Right lung (tissue), 5 donors: ENCODE measurements around the gene NACA2. TPM values are rescaled to one million over a fixed set of nuclear protein-coding genes. Genes with fewer than 3 reads are reported as not detected.
A peak's percentile ranks its signal among the peaks of the same experiment; 100 is the strongest.
"Not testable (repeated sequence)": the region's sequence is repeated elsewhere in the genome, so short reads cannot be mapped to it uniquely, and the experiment has no call there.

Experiments
- DNase-seq, 2 donors: peaks; one replicate each; pipeline ENCODE4 v3.0.0-alpha.2; 2013
- polyA plus RNA-seq, 5 donors: library from polyadenylated mRNA; unstranded; fragments of 120-200 nt; gene quantifications; one replicate each; pipeline versions ENCODE4 v1.2.1 to v1.2.3, GENCODE V29; 2013; ENCODE audit warnings: inconsistent platforms in 1 of 5, low replicate concordance in 1 of 5; ENCODE audit not compliant: insufficient read length in 5 of 5, insufficient read depth in 1 of 5

The NACA2 gene
- polyA plus RNA-seq, 5 donors: 2.0 to 2.9 (median 2.1) TPM

DNA sequence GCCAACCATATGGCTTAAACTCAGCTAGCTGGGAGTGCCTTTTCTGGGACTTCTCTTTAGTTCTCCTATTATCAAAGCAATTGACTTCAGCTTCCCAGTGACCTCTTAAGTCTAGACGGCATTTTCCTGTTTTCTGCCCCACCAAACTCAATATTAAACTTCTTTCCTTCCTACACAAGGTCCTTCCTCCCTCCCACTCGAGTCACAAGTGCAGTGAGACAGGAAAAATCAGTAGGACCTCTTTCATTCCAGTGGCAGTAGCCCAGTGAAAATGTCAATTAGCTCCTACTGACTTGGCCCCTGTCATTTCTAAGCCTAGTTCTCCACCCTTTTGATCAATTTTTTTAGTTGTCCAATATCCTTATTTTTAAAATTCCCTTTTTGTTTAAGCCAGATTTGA lies 9.6 kb upstream of the NACA2 start:
- no peak for DNase-seq

DNA sequence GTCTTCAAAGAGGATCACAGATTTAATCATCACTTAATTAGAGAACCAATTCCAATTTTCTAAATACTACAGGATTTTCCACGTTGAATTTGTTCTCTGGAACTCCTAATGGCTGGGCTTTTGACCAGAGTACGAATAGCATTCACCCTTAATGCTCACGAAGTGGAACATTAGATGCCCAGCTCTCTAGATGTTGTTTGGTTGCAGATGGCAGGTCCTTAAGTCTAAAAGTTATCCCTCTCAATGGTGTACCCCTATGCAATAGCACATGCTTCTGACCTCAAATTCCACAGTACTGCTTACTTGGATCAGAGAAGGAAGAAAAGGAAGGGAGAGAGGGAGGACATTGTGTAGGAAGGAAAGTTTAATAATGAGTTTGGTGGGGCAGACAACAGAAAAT lies 8.6 kb upstream of the NACA2 start:
- no peak for DNase-seq

DNA sequence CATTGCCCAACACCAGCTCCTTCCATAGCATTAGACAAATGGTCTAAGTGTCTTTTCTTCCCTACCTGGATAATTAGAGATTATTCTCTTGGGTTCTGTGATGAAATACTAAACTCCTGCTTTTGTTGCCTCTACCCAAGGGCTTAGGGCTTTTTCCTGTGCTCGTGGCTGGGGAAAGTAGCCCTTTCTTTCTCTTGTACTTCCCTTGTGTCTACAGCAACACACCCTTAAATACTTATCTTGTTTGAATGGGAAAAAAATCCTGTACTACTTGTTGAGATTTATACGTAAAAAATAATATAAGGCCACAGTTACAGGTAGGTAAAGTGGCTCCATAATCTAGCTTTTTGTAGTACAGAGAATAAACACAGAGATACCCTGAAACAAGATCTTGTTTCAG lies 7.0 kb upstream of the NACA2 start:
- DNase-seq: no peak

DNA sequence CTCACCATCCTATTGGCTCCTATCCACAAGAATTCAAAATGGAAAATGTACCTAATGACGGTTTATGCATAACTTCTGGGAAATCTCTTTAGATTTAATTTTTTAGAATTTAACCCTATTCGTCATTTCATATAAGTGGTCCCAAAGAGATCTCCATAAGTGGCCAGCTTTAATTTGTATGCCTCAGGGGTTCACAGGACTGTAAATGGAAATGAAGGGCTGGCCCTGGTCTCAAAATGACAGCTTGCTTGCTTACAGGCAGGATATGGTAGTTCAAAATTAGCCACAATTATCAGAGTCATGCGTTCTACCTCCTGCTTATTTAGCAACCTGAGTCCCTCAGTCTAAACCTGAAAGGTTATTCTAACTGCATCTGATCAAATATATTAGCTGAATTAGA lies 6.6 kb upstream of the NACA2 start:
- DNase-seq: no peak

DNA sequence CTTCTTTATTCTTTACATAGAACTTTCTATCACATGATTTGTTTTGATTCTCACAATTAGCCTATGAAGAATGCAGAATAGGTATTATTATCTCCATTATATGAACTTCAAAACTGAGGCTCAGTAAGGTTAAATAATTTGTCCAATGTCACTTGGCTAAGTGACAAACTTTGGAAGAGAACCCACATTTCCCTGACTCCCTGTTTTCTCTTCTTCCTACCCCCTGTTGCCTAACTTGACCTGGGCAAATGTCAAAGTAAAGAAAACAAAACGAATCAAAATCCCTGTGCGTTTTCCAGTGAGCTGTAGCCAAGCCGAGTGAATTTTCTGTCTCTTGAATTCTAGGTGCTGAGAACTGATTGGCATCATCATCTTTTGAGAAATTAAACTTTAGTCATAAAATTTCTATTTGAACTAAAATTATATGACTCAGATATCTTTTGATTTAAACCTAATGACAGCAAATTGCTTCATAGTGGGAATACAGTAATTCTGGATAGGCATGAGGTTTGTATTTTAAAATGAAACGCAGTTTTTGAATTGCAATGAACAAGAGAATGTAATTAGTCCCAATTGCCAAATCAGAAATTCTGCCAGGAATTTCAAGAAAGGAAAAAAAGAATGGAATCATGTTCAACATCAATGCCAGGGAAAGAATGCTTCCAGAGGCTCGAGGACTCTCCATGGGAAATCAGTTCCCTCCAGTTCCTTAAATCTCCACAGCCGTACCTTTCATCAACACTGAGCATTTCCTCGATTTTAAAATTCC lies 4.6 kb upstream of the NACA2 start:
- no peak for DNase-seq

DNA sequence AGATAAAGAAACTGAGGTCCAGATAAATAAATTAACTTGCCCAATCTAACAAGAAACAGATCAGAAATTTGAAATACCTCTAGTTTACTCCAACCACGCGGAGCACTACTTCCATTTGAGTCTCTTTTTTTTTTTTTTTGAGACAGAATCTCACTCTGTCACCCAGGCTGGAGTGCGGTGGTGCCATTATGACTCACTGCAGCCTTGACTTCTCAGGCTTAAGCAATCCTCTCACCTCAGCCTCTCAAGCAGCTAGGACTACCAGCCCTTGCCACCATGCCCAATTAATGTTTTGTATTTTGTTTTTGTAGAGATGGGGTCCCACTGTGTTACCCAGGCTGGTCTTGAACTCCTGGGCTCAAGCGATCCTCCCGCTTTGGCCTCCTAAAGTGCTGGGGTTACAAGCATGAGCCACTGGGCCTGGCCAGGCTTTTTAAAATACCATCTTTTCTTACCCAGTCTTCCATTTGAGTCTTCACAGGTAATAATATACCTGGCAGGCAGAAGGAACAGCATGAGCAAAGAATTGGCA lies 3.3 kb upstream of the NACA2 start:
- no peak for DNase-seq

DNA sequence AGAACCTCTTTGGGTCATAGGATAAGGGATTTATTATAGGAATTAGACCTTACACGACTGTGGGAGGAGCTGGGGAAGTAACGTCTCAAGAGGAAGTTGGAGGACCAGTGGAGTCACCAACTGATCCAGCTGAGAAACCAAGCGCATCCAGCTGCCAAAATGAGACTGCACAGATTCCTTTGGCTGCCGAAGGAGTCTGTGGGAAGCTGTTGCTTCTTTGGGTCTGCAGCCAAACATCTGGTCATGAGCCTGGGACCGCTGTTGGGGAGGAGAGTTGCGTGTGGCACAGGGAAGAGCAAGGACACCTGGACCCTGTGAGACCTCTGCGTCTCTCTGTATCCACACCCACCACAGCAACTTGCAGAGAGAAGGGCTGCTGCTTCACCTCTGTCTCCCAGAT lies 2.4 kb upstream of the NACA2 start:
- no peak for DNase-seq

DNA sequence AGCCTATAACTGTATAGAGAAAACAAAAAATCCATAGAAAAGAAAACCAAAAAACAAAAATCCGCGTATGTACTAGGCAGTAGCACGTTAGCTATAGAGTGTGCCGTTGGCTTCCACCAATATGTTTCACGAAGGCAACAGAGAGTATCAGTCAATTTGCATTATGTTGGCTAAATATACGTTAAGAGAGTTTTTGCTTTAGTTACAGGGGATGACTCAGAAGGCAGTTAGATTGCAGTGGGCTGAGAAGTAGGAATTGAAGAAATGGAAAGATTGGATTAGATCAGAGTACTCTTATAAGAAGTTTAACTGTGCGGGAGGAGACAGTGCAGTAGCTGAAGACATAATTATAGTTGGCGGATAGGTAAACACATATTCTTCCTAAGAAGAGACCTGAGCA lies 911 bp upstream of the NACA2 start:
- no peak for DNase-seq

DNA sequence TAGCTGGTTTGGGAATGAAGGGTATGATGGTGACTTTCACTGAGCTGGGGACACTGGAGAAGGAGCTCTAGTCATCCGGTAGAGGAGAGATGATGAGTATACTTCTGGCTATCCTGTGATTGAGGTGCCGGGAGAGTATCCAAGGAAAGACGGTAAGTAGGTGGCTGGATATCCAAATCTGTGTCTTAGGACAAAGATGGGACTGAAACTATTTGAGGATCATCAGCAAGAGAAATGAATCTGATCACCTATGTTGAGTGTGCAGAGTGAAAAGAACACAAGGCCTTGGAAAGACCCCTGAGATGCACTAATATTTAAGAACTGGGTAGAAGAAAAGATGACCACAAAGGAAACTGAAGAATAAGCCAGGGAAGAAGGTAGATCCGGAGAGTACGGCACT lies 1.0 kb downstream of the NACA2 start:
- DNase-seq: no peak

DNA sequence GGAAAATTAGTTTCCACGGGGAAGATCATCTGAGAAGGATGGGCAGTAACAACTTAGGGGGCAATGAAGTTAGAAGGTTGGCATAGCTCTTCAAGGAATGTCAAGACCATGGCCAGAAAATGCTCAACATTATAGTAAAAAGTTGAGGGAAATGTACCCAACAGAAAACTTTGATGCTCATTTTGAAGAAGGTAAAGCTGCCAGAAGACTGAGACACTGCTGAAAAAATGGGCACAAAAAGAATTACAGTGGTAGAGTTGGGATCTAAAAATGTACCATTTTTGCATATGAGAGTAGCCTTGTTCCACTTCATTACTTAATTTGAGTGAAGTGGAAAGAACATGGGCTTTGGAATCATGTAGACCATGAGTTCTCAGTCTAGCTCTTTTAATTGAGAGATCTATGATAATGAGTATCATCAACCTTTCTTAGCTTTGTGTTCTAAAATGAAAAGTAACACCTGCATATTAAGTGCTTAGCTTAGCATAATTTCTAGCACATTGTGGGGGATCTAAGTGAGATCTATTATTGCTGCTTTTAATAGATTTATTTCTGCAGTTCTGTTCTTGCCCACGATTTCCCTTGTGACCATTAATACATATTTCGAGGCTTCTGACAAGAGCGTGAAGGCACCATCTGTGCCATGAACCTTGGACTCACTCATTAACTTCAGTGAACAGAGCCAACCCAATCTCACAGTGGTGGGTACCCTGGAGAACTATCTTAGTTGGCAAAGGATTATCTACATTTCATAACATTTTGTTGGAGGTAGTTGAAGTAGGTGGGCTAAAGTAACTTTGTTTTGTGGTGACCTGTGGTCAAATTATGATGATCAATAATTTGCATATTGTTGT lies 3.0 kb downstream of the NACA2 start:
- DNase-seq: no peak

DNA sequence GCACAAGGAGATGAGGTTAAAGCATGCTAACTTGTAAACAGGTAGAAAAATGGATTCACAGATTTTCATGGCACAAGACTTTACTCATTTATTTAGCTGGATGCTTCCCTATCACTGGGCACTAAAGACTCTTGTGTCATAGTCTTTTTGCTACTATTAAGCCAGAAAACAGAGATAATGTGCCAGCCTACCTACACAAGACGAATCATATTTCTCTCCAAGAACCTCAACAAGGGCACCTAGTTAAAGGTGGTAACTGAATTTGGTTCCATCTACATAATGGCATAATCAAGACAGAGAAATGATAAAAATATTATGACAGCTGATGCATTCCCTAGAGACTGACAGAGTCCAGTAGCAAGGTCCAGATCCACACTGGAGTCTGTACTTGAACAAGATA lies 3.8 kb downstream of the NACA2 start:
- no peak for DNase-seq

DNA sequence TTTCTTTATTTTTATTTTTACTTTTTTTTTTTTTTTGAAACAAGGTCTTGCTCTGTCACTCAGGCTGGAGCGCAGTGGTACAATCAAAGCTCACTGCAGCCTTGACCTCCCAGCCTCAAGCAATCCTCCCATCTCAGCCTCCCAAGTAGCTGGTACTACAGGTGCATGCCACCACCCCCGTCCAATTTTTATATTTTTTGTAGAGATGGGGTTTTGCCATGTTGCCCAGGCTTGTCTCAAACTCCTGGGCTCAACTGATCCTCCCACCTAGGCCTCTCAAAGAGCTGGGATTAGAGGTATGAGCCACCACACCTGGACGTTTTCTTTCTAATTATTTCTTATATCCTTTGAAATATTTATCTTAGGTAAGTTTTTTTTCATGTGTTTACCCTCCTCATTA lies 4.4 kb downstream of the NACA2 start:
- not testable (repeated sequence) for DNase-seq

DNA sequence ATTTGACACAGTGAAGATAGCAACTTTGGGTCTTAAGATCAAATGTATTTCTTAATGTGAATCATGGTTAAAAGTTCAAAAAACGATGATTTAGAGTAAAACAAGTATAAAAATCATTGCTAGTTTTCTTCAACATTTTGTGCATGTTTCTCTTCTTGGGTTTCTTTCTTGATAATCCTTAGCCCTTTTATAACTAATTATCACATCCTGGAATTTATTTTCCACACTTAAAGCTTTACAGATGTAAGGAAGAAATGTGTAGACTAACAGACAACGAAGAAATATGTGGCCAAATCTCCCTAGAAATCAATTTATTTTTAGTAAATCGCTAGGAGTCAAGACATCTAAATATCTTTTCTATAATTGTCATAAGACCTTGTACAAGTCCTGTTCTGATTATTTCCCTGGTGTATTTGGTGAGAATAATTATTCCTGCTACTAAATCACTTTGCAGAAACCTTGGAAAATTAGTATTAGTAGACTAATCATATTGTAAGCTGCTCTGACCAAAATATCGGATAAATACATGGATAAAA lies 4.9 kb downstream of the NACA2 start:
- DNase-seq: no peak

DNA sequence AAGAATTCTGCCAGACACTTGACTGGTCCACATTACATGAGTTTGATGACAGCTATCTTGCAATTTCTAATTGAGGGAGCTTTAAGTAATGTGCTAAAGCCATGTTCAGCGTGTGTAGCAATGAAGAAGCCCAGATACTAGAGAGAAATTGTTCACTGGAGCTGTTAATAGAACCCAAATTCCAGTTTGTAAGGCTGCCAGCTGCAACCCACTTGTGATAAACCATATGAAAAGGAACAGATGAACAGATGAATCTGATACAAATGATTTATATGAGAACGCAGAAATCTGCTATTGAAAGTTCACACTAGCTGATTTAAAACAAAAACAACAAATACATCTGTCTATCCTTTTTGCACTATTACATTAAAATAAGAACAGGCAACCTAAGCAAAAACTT lies 6.2 kb downstream of the NACA2 start:
- no peak for DNase-seq

DNA sequence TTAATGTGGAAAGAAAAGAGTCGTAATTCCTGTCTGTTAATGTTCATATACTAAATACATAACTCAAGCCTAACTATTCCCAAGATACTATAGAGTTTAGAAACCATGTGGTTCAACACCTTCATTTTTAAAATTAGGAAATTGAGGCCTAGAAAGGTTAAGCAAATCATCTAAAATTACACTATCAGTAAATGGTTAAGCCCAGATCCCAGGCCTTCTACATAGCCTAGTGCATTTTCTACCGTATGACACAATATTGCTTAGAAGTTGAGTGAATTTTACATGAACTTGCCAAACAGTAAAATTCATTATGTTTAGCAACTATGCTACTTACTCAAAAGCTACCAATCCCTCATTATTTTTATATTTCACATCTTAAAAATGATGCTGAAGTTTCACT lies 6.8 kb downstream of the NACA2 start:
- DNase-seq: no peak

DNA sequence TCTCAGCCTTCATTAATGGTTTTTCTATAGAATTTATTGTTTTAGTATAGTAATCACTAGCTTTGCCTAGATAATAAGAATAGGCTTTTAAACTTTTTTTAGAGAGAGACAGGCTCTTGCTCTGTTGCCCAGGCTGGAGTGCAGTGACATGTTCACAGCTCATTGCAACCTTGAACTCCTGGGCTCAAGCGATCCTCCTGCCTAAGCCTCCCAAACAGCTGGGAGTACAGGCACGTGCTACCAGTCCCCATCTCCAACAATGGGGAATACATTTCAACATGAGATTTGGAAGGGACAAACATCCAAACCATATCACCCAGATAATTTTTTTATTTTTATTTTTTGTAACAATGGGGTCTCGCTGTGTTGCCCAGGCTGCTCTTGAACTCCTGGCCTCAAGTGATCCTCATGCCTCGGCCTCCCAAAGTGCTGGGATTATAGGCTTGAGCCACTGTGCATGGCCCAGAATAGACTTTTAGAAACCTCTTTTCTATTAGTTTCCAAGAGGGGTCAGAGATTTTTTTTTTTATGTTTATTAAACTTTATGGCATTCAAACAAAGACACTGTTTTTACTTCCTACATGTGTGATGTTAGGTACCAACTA lies 7.3 kb downstream of the NACA2 start:
- no peak for DNase-seq

DNA sequence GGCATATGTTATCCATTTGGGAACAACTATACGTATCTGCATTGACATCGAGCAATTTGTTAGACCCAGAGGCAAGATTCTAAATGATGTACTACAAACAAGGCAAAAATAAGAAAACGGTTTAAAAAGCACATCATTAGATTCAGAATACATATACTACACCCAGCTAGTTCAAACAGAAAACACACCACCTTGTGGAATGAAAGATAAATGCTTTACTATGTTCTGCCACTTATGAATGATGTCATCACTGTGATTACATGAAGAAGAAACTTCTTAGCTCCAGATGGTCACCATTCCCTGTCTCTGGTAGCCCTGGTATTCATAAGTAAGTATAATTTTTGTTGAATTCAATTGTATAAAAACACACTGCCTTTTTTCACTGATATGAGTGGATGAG lies 7.8 kb downstream of the NACA2 start:
- DNase-seq: no peak

DNA sequence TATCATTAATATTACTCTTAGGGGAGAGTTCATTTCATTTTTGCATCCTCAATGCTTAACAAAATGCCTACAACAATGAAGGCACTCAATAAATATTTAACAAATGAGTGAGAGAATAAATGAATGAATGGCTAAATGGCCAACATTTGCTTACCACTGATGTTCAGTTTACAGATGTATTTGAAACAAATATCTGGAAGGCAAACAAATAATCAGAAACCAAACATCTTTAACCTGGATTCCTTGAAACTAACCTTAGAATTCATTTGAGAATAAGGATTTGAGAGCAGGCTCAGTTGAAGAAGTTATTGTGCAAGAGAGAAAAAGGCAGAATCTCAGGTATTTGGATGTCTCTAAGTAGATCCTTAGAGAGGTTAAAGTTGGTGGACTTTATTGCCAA lies 8.4 kb downstream of the NACA2 start:
- DNase-seq: no peak

DNA sequence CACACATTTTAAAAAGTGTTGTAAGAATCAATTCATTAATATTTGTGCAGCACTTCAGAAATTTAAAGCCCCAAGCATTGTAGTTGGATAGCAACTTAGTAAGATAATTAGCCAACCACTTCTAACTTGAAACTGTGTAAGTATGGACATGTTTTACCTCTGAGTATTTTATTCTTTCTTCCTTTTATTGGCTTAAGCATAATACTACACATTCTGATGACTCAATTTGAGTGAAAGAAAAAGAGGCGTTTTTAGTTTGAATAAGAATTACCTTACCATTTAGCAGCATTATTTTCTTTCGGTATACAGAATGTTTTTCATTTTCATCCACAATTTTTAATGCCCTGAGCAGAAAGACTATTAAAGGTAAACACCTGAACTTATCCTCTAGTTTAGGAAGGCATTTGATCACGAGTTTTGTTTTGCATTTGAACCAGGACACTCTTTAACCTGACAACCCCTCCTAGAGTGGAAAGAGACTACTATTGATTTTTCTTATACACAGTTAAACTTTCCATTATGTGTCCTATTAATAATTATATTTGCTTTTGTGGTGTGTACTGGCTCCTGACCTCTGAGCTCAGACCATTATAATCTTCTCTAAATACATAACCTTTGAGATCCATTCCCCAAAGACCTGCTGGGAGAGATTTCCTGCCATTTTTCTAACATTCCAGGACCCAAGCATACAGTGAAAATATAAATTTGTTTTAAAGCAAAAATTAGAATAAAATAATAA lies 9.2 kb downstream of the NACA2 start:
- no peak for DNase-seq

DNA sequence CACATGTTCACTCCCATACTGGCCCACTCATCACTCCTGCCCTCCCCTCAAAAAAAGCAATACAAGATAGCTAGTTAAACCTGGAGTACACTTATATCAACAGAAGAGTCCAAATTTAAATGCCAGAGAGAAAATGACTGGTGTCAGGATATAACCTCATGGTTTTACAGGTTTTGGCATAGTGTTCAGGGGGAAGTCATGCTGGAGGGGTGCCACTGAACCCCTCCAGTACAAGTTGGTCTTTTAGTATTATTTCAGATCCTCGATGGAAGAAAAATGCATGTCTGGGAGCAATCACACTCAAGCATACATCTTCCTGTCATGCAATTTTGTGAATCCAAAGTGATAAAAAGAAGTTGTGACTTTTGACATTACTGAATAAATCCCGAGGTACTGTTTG lies 10.5 kb downstream of the NACA2 start:
- DNase-seq: no peak

DNA sequence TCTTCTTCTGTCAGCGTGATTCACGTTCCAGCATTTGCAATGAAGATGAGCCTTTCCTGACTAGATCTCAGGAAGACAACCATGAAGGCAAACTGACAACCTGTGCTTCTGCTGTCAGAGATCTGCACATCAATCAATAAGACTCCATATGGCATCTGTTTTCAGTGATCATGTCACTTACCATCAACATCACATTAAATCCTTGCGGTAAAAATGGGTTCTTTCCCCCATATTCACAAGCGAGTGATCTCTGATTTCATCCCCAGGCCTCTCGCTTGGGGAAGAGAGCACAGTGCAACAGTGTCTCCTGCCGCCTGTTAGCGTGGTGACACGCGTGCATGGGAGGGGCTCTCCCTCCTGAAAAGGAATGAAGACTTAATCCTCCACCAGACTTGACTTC lies 11.1 kb downstream of the NACA2 start:
- peak in 1 of 2 donors; percentile 55 for DNase-seq

DNA sequence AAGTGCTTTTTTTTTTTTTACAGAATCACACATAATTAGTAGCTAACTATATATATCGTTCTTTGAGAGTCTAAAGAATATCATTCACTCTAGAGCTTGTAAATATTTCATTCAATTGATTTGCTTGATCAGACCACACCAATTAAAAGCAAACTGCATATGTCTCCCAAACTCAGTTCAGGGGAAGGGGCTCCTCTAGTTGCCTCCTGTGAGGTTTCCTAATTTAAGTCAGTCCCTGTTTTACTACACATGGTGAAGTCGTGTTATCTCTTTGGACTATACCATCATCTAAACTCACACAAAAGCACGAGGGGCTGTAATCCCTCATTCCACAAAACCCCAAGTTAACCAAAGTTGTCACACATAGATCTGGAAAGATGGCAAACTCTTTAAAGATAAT lies 11.7 kb downstream of the NACA2 start:
- no peak for DNase-seq
